Spleen (tissue), 7 donors: Measurements from ENCODE around the gene RPTOR.

Experiments
- CTCF ChIP-seq, 11 experiments: fragments of 200-600 bp in 7 of 11; fragments of 450-650 bp in 4 of 11; sonication (generic) in 4 of 11; IDR thresholded peaks in 8 of 11; conservative IDR thresholded peaks in 3 of 11; 1 replicate in 7 of 11; 2 replicates in 4 of 11; pipeline versions ENCODE4 v1.4.0 to v1.8.0; 2016 to 2021; ENCODE audit warnings: antibody characterized with exemption in 11 of 11, inconsistent platforms in 4 of 11, mild to moderate bottlenecking in 1 of 11
- POLR2A ChIP-seq, 3 donors: fragments of 450-650 bp; IDR thresholded peaks; one replicate each; pipeline ENCODE4 v1.5.1; 2017; ENCODE audit warnings: antibody characterized with exemption in 3 of 3, mild to moderate bottlenecking in 1 of 3
- POLR2AphosphoS5 ChIP-seq, 3 donors: sonication (generic); formaldehyde crosslinking; IDR thresholded peaks; one replicate each; pipeline ENCODE4 v1.5.1; 2017; ENCODE audit warnings: antibody characterized with exemption in 3 of 3
- donor health status: DM: no; HTN: no; CAD: no; lungs with moderate emphysema.
- donor health status: DM: no; HTN: no; CAD: no.
- donor health status: DM: no; HTN: no; CAD: no.

- no peak for TF ChIP-seq CTCF (IDR thresholded peaks at IDR 0.05 in 8 of 11, conservative IDR thresholded peaks at IDR 0.05 in 3 of 11)
- TF ChIP-seq POLR2AphosphoS5 (IDR thresholded peaks at IDR 0.05), result no peak
- no peak for TF ChIP-seq POLR2A (IDR thresholded peaks at IDR 0.05)
These were observed 248.8 kb downstream of the RPTOR start for GRCh38 chr17:80793421-80793820.
